ENCODE results near the gene PTBP3. TPM values are rescaled to one million over a fixed set of nuclear protein-coding genes. Genes with fewer than 3 reads are reported as not detected.
A peak's percentile ranks its signal among the peaks of the same experiment; 100 is the strongest.

The PTBP3 gene
- total RNA-seq, 1 donor from 2014 or later: 108 TPM

GRCh38 chr9:112274600-112274999, 58.8 kb downstream of the PTBP3 start:
- no peak overlapping the region for H3K27ac Mint-ChIP-seq (ENCODE audit: unreplicated experiment)
- Histone ChIP-seq H4K20me1 (ENCODE audit: insufficient read depth, low read length) (peaks cover 49% of the 10 kb centered on the region), H3K27ac (ENCODE audit: low read depth, low read length) (no peak overlapping the region), H3K4me1 (ENCODE audit: insufficient read depth, low read length) (no peaks in the 10 kb centered on the region), H3K4me3 (ENCODE audit: insufficient read depth, low read depth, low read length) (no peak overlapping the region), H3K27me3 (ENCODE audit: insufficient read depth, low read length) (no peaks in the 10 kb centered on the region), H3K9ac (ENCODE audit: low read length) (no peak overlapping the region), H3K79me2 (ENCODE audit: insufficient read depth, low read length) (peaks cover 83% of the 10 kb centered on the region), H3K9me3 (ENCODE audit: insufficient read depth, low read depth, low read length) (no peaks in the 10 kb centered on the region), H3K36me3 (ENCODE audit: insufficient read depth, low read length) (no peaks in the 10 kb centered on the region), H3K4me2 (ENCODE audit: low read length) (no peak overlapping the region), H2AFZ (ENCODE audit: low read depth, low read length) (no peak overlapping the region)
- H3K27me3 Mint-ChIP-seq (ENCODE audit: low read depth, unreplicated experiment): no peaks in the 10 kb centered on the region
- FAIRE-seq (no peak), DNase-seq (ENCODE audit: low read depth) (no peak)
- no peaks in the 10 kb centered on the region for H3K9me3 Mint-ChIP-seq (ENCODE audit: unreplicated experiment)
- no peak overlapping the region for H3K4me3 Mint-ChIP-seq (ENCODE audit: unreplicated experiment)
- H3K4me1 Mint-ChIP-seq (ENCODE audit: low read depth, unreplicated experiment): peaks cover 6% of the 10 kb centered on the region
- peaks cover 4% of the 10 kb centered on the region for H3K36me3 Mint-ChIP-seq (ENCODE audit: low read depth, unreplicated experiment)
- no peak for TF ChIP-seq CTCF (IDR thresholded peaks at IDR 0.05; ENCODE audit: insufficient read depth, low read depth, low read length)
- TF ChIP-seq EZH2 (IDR thresholded peaks at IDR 0.05; ENCODE audit: insufficient read depth, low read length): no peak

GRCh38 chr9:112273876-112274275, 59.5 kb downstream of the PTBP3 start:
- no peak overlapping the region for H3K9ac ChIP-seq (ENCODE audit: low read length)
- no peak overlapping the region for H3K27ac Mint-ChIP-seq (ENCODE audit: unreplicated experiment)
- no peaks in the 10 kb centered on the region for H3K9me3 ChIP-seq (ENCODE audit: insufficient read depth, low read depth, low read length)
- no peaks in the 10 kb centered on the region for H3K36me3 ChIP-seq (ENCODE audit: insufficient read depth, low read length)
- H3K4me3 ChIP-seq (ENCODE audit: insufficient read depth, low read depth, low read length): no peak overlapping the region
- H4K20me1 ChIP-seq (ENCODE audit: insufficient read depth, low read length): peaks cover 55% of the 10 kb centered on the region
- no peak overlapping the region for H3K4me3 Mint-ChIP-seq (ENCODE audit: unreplicated experiment)
- no peak for FAIRE-seq
- no peaks in the 10 kb centered on the region for H3K27me3 ChIP-seq (ENCODE audit: insufficient read depth, low read length)
- no peak overlapping the region for H3K27ac ChIP-seq (ENCODE audit: low read depth, low read length)
- H3K4me1 ChIP-seq (ENCODE audit: insufficient read depth, low read length): no peaks in the 10 kb centered on the region
- peaks cover 4% of the 10 kb centered on the region for H3K36me3 Mint-ChIP-seq (ENCODE audit: low read depth, unreplicated experiment)
- H3K4me1 Mint-ChIP-seq (ENCODE audit: low read depth, unreplicated experiment): peaks cover 6% of the 10 kb centered on the region
- H3K4me2 ChIP-seq (ENCODE audit: low read length): no peak overlapping the region
- H2AFZ ChIP-seq (ENCODE audit: low read depth, low read length): no peak overlapping the region
- no peak for DNase-seq (ENCODE audit: low read depth)
- peaks cover 85% of the 10 kb centered on the region for H3K79me2 ChIP-seq (ENCODE audit: insufficient read depth, low read length)
- no peaks in the 10 kb centered on the region for H3K9me3 Mint-ChIP-seq (ENCODE audit: unreplicated experiment)
- TF ChIP-seq CTCF (IDR thresholded peaks at IDR 0.05; ENCODE audit: insufficient read depth, low read depth, low read length): no peak
- TF ChIP-seq EZH2 (IDR thresholded peaks at IDR 0.05; ENCODE audit: insufficient read depth, low read length): no peak
- no peaks in the 10 kb centered on the region for H3K27me3 Mint-ChIP-seq (ENCODE audit: low read depth, unreplicated experiment)

DNA sequence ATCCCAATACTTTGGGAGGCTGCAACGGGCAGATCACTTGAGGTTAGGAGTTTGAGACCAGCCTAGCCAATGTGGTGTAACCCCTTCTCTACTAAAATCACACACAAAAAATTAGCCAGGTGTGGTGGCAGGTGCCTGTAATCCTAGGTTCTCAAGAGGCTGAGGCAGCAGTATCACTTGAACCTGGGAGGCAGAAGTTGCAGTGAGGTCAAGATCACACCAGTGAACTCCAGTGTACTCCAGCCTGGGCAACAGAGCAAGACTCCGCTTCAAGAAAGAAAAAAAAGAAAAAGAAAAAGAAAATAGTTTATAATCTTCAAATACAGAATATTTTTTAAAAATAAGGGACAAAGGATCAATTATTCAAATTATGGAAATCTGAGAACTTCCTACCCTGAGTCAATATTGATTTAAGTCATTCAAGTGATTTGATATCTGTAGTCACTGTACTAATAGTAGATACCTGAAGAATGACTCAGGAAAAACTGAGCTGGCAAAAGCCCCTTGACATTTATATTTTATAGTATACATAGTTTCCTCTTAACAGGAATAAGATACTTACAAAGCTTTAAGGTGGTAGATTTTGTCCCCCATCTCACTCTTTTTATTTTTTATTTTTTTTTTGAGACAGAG, 61.8 kb downstream of the PTBP3 start:
- H3K27me3 ChIP-seq (ENCODE audit: insufficient read depth, low read length): no peaks in the 10 kb centered on the region
- no peaks in the 10 kb centered on the region for H3K36me3 ChIP-seq (ENCODE audit: insufficient read depth, low read length)
- DNase-seq (ENCODE audit: low read depth) (peak; percentile 16), FAIRE-seq (no peak)
- TF ChIP-seq EZH2 (IDR thresholded peaks at IDR 0.05; ENCODE audit: insufficient read depth, low read length) (no peak), CTCF (IDR thresholded peaks at IDR 0.05; ENCODE audit: insufficient read depth, low read depth, low read length) (no peak)
- Mint-ChIP-seq H3K36me3 (ENCODE audit: low read depth, unreplicated experiment) (peaks cover 4% of the 10 kb centered on the region), H3K9me3 (ENCODE audit: unreplicated experiment) (no peaks in the 10 kb centered on the region), H3K27me3 (ENCODE audit: low read depth, unreplicated experiment) (no peaks in the 10 kb centered on the region), H3K4me1 (ENCODE audit: low read depth, unreplicated experiment) (peaks cover 1% of the 10 kb centered on the region), H3K4me3 (ENCODE audit: unreplicated experiment) (no peak overlapping the region), H3K27ac (ENCODE audit: unreplicated experiment) (no peak overlapping the region)
- no peaks in the 10 kb centered on the region for H3K9me3 ChIP-seq (ENCODE audit: insufficient read depth, low read depth, low read length)
- H3K4me1 ChIP-seq (ENCODE audit: insufficient read depth, low read length): no peaks in the 10 kb centered on the region
- H2AFZ ChIP-seq (ENCODE audit: low read depth, low read length): no peak overlapping the region
- H3K9ac ChIP-seq (ENCODE audit: low read length): no peak overlapping the region
- H3K27ac ChIP-seq (ENCODE audit: low read depth, low read length): no peak overlapping the region
- no peak overlapping the region for H3K4me2 ChIP-seq (ENCODE audit: low read length)
- H4K20me1 ChIP-seq (ENCODE audit: insufficient read depth, low read length): peaks cover 44% of the 10 kb centered on the region
- peaks cover 65% of the 10 kb centered on the region for H3K79me2 ChIP-seq (ENCODE audit: insufficient read depth, low read length)
- H3K4me3 ChIP-seq (ENCODE audit: insufficient read depth, low read depth, low read length): no peak overlapping the region

Measured in astrocyte (in vitro differentiated cells and primary cell).